GM12874 (cell line): Measurements from ENCODE around the gene ARL2BP.

Experiments used
- CTCF ChIP-seq: IDR thresholded peaks from 2 replicates; pipeline ENCODE4 v1.5.1; 2011; ENCODE audit warnings: low read depth, mild to moderate bottlenecking, control low read depth, low read length, moderate library complexity; ENCODE audit not compliant: insufficient read depth

ARL2BP gene

GRCh38 chr16:57266531-57267260 is 21.6 kb downstream of the ARL2BP start:
- no peak for TF ChIP-seq CTCF

GRCh38 chr16:57268804-57269800 is 24.0 kb downstream of the ARL2BP start:
- TF ChIP-seq CTCF, result no peak

- TF ChIP-seq CTCF, result no peak
These were observed 25.4 kb downstream of the ARL2BP start for GRCh38 chr16:57270221-57271062.

GRCh38 chr16:57271063-57271345 is 25.9 kb downstream of the ARL2BP start:
- TF ChIP-seq CTCF, result no peak

- TF ChIP-seq CTCF, result no peak
These were observed 26.9 kb downstream of the ARL2BP start for GRCh38 chr16:57271867-57272495.

GRCh38 chr16:57273359-57273758 is 28.3 kb downstream of the ARL2BP start:
- no peak for TF ChIP-seq CTCF
